SU-DHL-6 (cell line): ENCODE data around the gene RNF152.

Experiments used
- EZH2phosphoT487 ChIP-seq: fragments of 200-600 bp; sonication (generic), shearing (Covaris generic); conservative IDR thresholded peaks from 2 replicates; pipeline ENCODE4 v1.6.1; 2018; ENCODE audit warnings: mild to moderate bottlenecking, antibody characterized with exemption, low read length, moderate library complexity, mixed read lengths
- TF ChIP-seq, protein P1 (sequence below): fragments of 200-600 bp; sonication (generic); IDR thresholded peaks from one replicate; pipeline ENCODE4 v1.5.1; 2017; ENCODE audit warnings: antibody characterized with exemption, mild to moderate bottlenecking, low read length, moderate library complexity; ENCODE audit not compliant: insufficient read depth, poor library complexity, severe bottlenecking

DNA sequence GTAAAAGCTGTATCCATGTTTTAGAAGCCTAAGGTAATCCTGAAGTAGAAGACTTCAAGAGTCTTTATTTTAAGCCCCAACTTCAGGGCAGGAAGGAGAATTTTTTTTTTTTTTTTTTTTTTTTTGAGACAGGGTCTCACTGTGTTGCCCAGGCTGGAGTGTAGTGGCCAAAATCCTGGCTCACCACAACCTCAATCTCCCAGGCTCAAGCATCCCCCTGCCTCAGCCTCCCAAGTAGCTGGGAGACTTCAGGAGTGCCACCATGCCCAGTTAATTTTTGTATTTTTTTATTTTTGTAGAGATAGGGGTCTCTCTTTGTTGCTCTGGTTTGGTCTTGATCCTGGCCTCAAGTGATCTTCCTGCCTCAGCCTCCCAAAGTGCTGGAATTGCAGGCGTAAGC is 3.3 kb upstream of the RNF152 start:
- TF ChIP-seq, protein P1, sequence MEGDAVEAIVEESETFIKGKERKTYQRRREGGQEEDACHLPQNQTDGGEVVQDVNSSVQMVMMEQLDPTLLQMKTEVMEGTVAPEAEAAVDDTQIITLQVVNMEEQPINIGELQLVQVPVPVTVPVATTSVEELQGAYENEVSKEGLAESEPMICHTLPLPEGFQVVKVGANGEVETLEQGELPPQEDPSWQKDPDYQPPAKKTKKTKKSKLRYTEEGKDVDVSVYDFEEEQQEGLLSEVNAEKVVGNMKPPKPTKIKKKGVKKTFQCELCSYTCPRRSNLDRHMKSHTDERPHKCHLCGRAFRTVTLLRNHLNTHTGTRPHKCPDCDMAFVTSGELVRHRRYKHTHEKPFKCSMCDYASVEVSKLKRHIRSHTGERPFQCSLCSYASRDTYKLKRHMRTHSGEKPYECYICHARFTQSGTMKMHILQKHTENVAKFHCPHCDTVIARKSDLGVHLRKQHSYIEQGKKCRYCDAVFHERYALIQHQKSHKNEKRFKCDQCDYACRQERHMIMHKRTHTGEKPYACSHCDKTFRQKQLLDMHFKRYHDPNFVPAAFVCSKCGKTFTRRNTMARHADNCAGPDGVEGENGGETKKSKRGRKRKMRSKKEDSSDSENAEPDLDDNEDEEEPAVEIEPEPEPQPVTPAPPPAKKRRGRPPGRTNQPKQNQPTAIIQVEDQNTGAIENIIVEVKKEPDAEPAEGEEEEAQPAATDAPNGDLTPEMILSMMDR, result no peak
- no peak for TF ChIP-seq EZH2phosphoT487
